Erythroblast (primary cell): Measurements from ENCODE around the gene PLRG1.

Experiments used
- GATA1 ChIP-seq: IDR thresholded peaks from 2 replicates; pipeline ENCODE4 v1.6.1; 2011; ENCODE audit warnings: low read depth, mild to moderate bottlenecking, control low read depth, low read length, moderate library complexity
- POLR2A ChIP-seq: IDR thresholded peaks from 2 replicates; pipeline ENCODE4 v1.6.1; 2011; ENCODE audit warnings: mild to moderate bottlenecking, low read length

DNA sequence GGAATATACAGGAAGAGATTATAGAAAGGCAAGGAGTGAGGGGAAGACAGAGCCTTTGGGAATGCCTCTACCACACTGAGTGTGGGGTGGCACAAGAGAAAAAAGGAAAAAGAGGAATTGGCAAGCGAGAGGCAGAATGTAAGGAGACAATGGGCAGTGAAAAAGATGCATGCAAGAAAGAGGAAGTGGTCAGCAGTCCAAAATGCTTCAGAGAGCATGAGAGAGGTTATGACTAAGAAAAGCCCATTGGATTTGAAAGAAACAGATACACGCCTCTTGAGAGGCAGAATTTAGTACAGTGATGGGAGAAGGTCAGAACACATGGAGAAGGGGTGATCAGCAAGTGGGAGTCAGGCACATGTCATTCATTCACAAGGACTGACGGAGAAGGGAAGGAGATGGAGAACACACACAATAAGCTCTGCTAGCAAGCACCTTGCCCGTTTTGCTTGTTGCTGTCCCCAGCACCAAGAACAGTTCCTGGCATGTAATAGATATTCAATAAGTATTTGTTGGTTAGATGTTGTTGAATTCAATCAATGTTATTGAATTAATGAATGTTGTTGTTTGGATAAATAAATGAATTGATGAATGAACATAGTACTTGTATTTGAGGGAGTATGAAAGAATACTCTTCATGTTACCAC lies 65.0 kb downstream of the PLRG1 start:
- no peak for TF ChIP-seq POLR2A
- no peak for TF ChIP-seq GATA1
